ENCODE measurements around the gene TNS2. TPM values are rescaled to one million over a fixed set of nuclear protein-coding genes. Genes with fewer than 3 reads are reported as not detected.
A peak's percentile ranks its signal among the peaks of the same experiment; 100 is the strongest.

Gene TNS2
- total RNA-seq, 4 donors from 2014 or later = 10.8 to 82.0 (median 20.8) TPM

- Histone ChIP-seq H3K9me3 (no peaks in the 10 kb centered on the region), H3K27ac (peak within 1 kb of the TSS; percentile 82 to 97 (median 94)), H3K4me3 (peak within 1 kb of the TSS; percentile 60 to 87 (median 78)), H3K4me1 (peaks cover 17 to 49% (median 30%) of the 10 kb centered on the region in 3 donors), H3K36me3 (peaks cover 5 to 31% (median 10%) of the 10 kb centered on the region in 3 donors), H3K27me3 (no peaks in the 10 kb centered on the region)
- intact Hi-C loops (cut with DNase I) = no loop called here
- WGBS, 2 donors = 5 to 6% methylated on average over 17 to 20 of the region's 67 CpGs
- DNase-seq = peak; percentile 95
- TF ChIP-seq CTCF (IDR thresholded peaks at IDR 0.05) (no peak), POLR2A (IDR thresholded peaks at IDR 0.05) (peak in 3 of 4 donors; percentile 68 to 94 (median 90))
Observed at GRCh38 chr12:53079226-53080117, 29.6 kb downstream of the TNS2 start, which contains the start of gene SPRYD3. Gene SPRYD3, minus strand, starts transcription at chr12:53079390. Its CDS starts 57 bp downstream, at chr12:53079333.

- intact Hi-C loops (cut with DNase I) = no loop called here
- TF ChIP-seq POLR2A (IDR thresholded peaks at IDR 0.05) (no peak), CTCF (IDR thresholded peaks at IDR 0.05) (no peak)
- WGBS, 2 donors = 41 to 59% methylated on average over 2 of the region's 2 CpGs
- Histone ChIP-seq H3K27ac (no peak overlapping the region), H3K27me3 (no peaks in the 10 kb centered on the region), H3K4me1 (peaks cover 12 to 24% (median 17%) of the 10 kb centered on the region in 3 donors), H3K36me3 (no peaks in the 10 kb centered on the region), H3K9me3 (no peaks in the 10 kb centered on the region), H3K4me3 (no peak overlapping the region)
- no peak for DNase-seq
Observed at GRCh38 chr12:53082637-53083175, 32.8 kb downstream of the TNS2 start.

GRCh38 chr12:53086361-53086760, 36.5 kb downstream of the TNS2 start:
- no peaks in the 10 kb centered on the region for H3K9me3 ChIP-seq
- no peak for TF ChIP-seq POLR2A (IDR thresholded peaks at IDR 0.05)
- no peak for TF ChIP-seq CTCF (IDR thresholded peaks at IDR 0.05)
- H3K36me3 ChIP-seq = no peaks in the 10 kb centered on the region
- H3K27me3 ChIP-seq = no peaks in the 10 kb centered on the region
- no peak overlapping the region for H3K27ac ChIP-seq
- no peaks in the 10 kb centered on the region for H3K4me1 ChIP-seq
- intact Hi-C loops (cut with DNase I) = no loop called here
- H3K4me3 ChIP-seq = no peak overlapping the region
- no peak for DNase-seq
- WGBS, 2 donors = 83 to 86% methylated on average over 3 of the region's 3 CpGs

GRCh38 chr12:53090105-53090504, 40.2 kb downstream of the TNS2 start:
- H3K4me1 ChIP-seq = peaks cover 0 to 8% (median 0%) of the 10 kb centered on the region in 3 donors
- no peak for DNase-seq
- H3K9me3 ChIP-seq = no peaks in the 10 kb centered on the region
- no peaks in the 10 kb centered on the region for H3K36me3 ChIP-seq
- intact Hi-C loops (cut with DNase I) = no loop called here
- H3K4me3 ChIP-seq = no peak overlapping the region
- no peaks in the 10 kb centered on the region for H3K27me3 ChIP-seq
- 89 to 90% methylated on average over 6 of the region's 6 CpGs for WGBS, 2 donors
- no peak overlapping the region for H3K27ac ChIP-seq
- TF ChIP-seq CTCF (IDR thresholded peaks at IDR 0.05) = no peak
- TF ChIP-seq POLR2A (IDR thresholded peaks at IDR 0.05) = no peak

- H3K9me3 ChIP-seq = no peaks in the 10 kb centered on the region
- no peak for DNase-seq
- H3K4me3 ChIP-seq = no peak overlapping the region
- WGBS, 2 donors = 48 to 54% methylated on average over 2 of the region's 2 CpGs
- peaks cover 0 to 10% (median under 1%) of the 10 kb centered on the region in 3 donors for H3K4me1 ChIP-seq
- no peak overlapping the region for H3K27ac ChIP-seq
- intact Hi-C loops (cut with DNase I) = no loop called here
- TF ChIP-seq POLR2A (IDR thresholded peaks at IDR 0.05) (no peak), CTCF (IDR thresholded peaks at IDR 0.05) (no peak)
- no peaks in the 10 kb centered on the region for H3K36me3 ChIP-seq
- H3K27me3 ChIP-seq = no peaks in the 10 kb centered on the region
Observed at GRCh38 chr12:53090554-53090953, 40.7 kb downstream of the TNS2 start.
